HepG2 (cell line): Measurements from ENCODE around the gene BABAM1. TPM values are rescaled to one million over a fixed set of nuclear protein-coding genes. Genes with fewer than 3 reads are reported as not detected.

ENCODE experiments used
- AHDC1 ChIP-seq: sonication (generic); formaldehyde crosslinking; IDR thresholded peaks from 2 replicates; pipeline ENCODE4 v1.5.1; 2020; ENCODE audit warnings: mild to moderate bottlenecking, missing genetic modification reagents, borderline replicate concordance
- ESRRA ChIP-seq: sonication (generic); formaldehyde crosslinking; IDR thresholded peaks from 2 replicates; pipeline ENCODE4 v1.5.1; 2020; ENCODE audit warnings: mild to moderate bottlenecking, low read depth, missing genetic modification reagents
- EZH2 ChIP-seq: conservative IDR thresholded peaks from 2 replicates; pipeline ENCODE4 v1.6.1; 2012; ENCODE audit warnings: mild to moderate bottlenecking, low read depth, low read length, moderate library complexity
- FOXM1 ChIP-seq: sonication (generic); formaldehyde crosslinking; IDR thresholded peaks from 2 replicates; pipeline ENCODE4 v1.5.0; 2020; ENCODE audit warnings: missing genetic modification reagents
- GLMP ChIP-seq: sonication (generic); formaldehyde crosslinking; IDR thresholded peaks from 2 replicates; pipeline ENCODE4 v1.9.0; 2021; ENCODE audit warnings: missing genetic modification reagents, mild to moderate bottlenecking, borderline replicate concordance
- HNRNPUL1 ChIP-seq: fragments of 200-400 bp; formaldehyde crosslinking; IDR thresholded peaks from 2 replicates; pipeline ENCODE4 v1.6.1; 2017; ENCODE audit warnings: low read depth, mild to moderate bottlenecking, low read length, moderate library complexity
- KDM4B ChIP-seq: sonication (generic); formaldehyde crosslinking; IDR thresholded peaks from 2 replicates; pipeline ENCODE4 v1.4.0; 2020; ENCODE audit warnings: missing genetic modification reagents
- PAXIP1 ChIP-seq: sonication (generic); formaldehyde crosslinking; conservative IDR thresholded peaks from 2 replicates; pipeline ENCODE4 v1.4.0; 2020; ENCODE audit warnings: mild to moderate bottlenecking, missing genetic modification reagents, moderate library complexity
- SRF ChIP-seq: IDR thresholded peaks from 2 replicates; pipeline ENCODE4 v1.6.1; 2011; ENCODE audit warnings: mild to moderate bottlenecking, low read depth, low read length, moderate library complexity
- USF2 ChIP-seq, 2 experiments: sonication (generic) in 1 of 2; formaldehyde crosslinking in 1 of 2; IDR thresholded peaks; 2 replicates each; pipeline versions ENCODE4 v1.5.1 to v1.6.1; 2011 to 2020; ENCODE audit warnings: borderline replicate concordance in 1 of 2, low read depth in 1 of 2, low read length in 1 of 2, mild to moderate bottlenecking in 1 of 2, missing genetic modification reagents in 1 of 2, moderate library complexity in 1 of 2
- XBP1 ChIP-seq: sonication (generic); formaldehyde crosslinking; IDR thresholded peaks from 2 replicates; pipeline ENCODE4 v1.5.0; 2020; ENCODE audit warnings: missing genetic modification reagents
- ZFP62 ChIP-seq: sonication (generic); formaldehyde crosslinking; IDR thresholded peaks from 2 replicates; pipeline ENCODE4 v1.4.0; 2020; ENCODE audit warnings: missing genetic modification reagents
- ZNF234 ChIP-seq: sonication (generic); formaldehyde crosslinking; conservative IDR thresholded peaks from 2 replicates; pipeline ENCODE4 v1.5.1; 2020; ENCODE audit warnings: mild to moderate bottlenecking, missing genetic modification reagents
- ZNF451 ChIP-seq: sonication (generic); formaldehyde crosslinking; IDR thresholded peaks from 2 replicates; pipeline ENCODE4 v1.5.0; 2020; ENCODE audit warnings: mild to moderate bottlenecking, missing genetic modification reagents
- ZNF547 ChIP-seq: sonication (generic); formaldehyde crosslinking; IDR thresholded peaks from 2 replicates; pipeline ENCODE4 v1.5.1; 2020; ENCODE audit warnings: mild to moderate bottlenecking, missing genetic modification reagents
- ZNF557 ChIP-seq: sonication (generic); formaldehyde crosslinking; IDR thresholded peaks from 2 replicates; pipeline ENCODE4 v1.4.0; 2020; ENCODE audit warnings: missing genetic modification reagents
- polyA plus RNA-seq, 8 experiments: library from polyadenylated mRNA; depleted of rRNA in 3 of 8; stranded (reverse) in 7 of 8; unstranded in 1 of 8; fragments of >200 nt; fragmentation: Illumina TruSeq in 4 of 8; extraction: Trizol in 4 of 8; gene quantifications; 2 replicates each; pipeline versions ENCODE4 v1.2.1 to v1.2.3, GENCODE V29; 2011 to 2016; ENCODE audit warnings: low read depth in 4 of 8, missing spikeins in 1 of 8, mixed read lengths in 1 of 8; ENCODE audit not compliant: insufficient read depth in 1 of 8
- total RNA-seq, 5 experiments: library from RNA; depleted of rRNA; stranded (reverse); fragments of >200 nt; fragmentation: Illumina TruSeq; extraction: Trizol; gene quantifications; 2 replicates each; pipeline ENCODE4 v1.2.3, GENCODE V29; 2016; ENCODE audit warnings: low read depth in 1 of 5

BABAM1 gene
- total and polyA plus RNA-seq, 2 of the 13 experiments (the other 11 are each of a cell fraction or from before 2014, with no cell fraction given) = 70.0 to 82.0 TPM

GRCh38 chr19:17305517-17306284 lies 38.5 kb downstream of the BABAM1 start, which contains the start of gene MRPL34 (continued):
- 0 out of 2 replicates have a peak, but pooled peaks have one; percentile 15 for TF ChIP-seq USF2 (IDR thresholded peaks at IDR 0.05; ENCODE audit: low read depth, low read length)
- TF ChIP-seq USF2 (CRISPR knock-in tag; IDR thresholded peaks at IDR 0.05; ENCODE audit: borderline replicate concordance) = no peak; the same call in 1 of the 2 replicates
- no peak for TF ChIP-seq FOXM1
- TF ChIP-seq KDM4B (CRISPR knock-in tag) = no peak
- TF ChIP-seq AHDC1 (CRISPR knock-in tag) = no peak; the same call in 1 of the 2 replicates
- TF ChIP-seq XBP1 (CRISPR knock-in tag) = peak; percentile 83; the same call in 1 of the 2 replicates
- TF ChIP-seq PAXIP1 (CRISPR knock-in tag) = no peak; the same call in 1 of the 2 replicates
- TF ChIP-seq ZNF547 (CRISPR knock-in tag) = peak; percentile 40; the same call in 1 of the 2 replicates
- TF ChIP-seq EZH2 = no peak
- 0 out of 2 replicates have a peak, but pooled peaks have one; percentile 38 for TF ChIP-seq ZNF557
- no peak for TF ChIP-seq SRF
- peak; percentile 94 for TF ChIP-seq ESRRA (CRISPR knock-in tag)
- TF ChIP-seq GLMP (CRISPR knock-in tag) = no peak
- TF ChIP-seq ZNF234 (CRISPR knock-in tag) = no peak
- no peak for TF ChIP-seq ZNF451 (CRISPR knock-in tag)
- 0 out of 2 replicates have a peak, but pooled peaks have one; percentile 73 for TF ChIP-seq ZFP62
- TF ChIP-seq HNRNPUL1 = no peak
